Naive B cell (primary cell): Measurements from ENCODE around the gene IL18BP. TPM values are rescaled to one million over a fixed set of nuclear protein-coding genes. Genes with fewer than 3 reads are reported as not detected.

Experiments
- ATAC-seq, 2 donors: fragments of 150-1000 bp; cut with Tn5 transposase; 2 replicates each; pipeline ENCODE4 v1.10.0; 2021; ENCODE audit warnings: low read depth in 2 of 2, mild to moderate bottlenecking in 2 of 2, moderate library complexity in 2 of 2
- DNase-seq: peaks from one replicate; pipeline ENCODE4 v3.0.0; 2022
- H3K27ac Mint-ChIP-seq, 6 donors: one replicate each; pipeline ENCODE4 v1.8.0; 2020 to 2022; ENCODE audit warnings: mild to moderate bottlenecking in 6 of 6, mixed read lengths in 6 of 6, moderate library complexity in 5 of 6, inconsistent platforms in 2 of 6
- H3K27me3 Mint-ChIP-seq, 3 donors: one replicate each; pipeline ENCODE4 v1.8.0; 2021 to 2022; ENCODE audit warnings: mixed read lengths in 3 of 3, mild to moderate bottlenecking in 1 of 3
- H3K36me3 Mint-ChIP-seq, 2 donors: one replicate each; pipeline ENCODE4 v1.8.0; 2020 to 2022; ENCODE audit warnings: mixed read lengths in 2 of 2, inconsistent platforms in 1 of 2, mild to moderate bottlenecking in 1 of 2
- H3K4me1 Mint-ChIP-seq, 3 donors: one replicate each; pipeline ENCODE4 v1.8.0; 2020 to 2022; ENCODE audit warnings: mixed read lengths in 3 of 3, inconsistent platforms in 1 of 3, mild to moderate bottlenecking in 1 of 3, moderate library complexity in 1 of 3
- H3K4me3 Mint-ChIP-seq, 8 donors: one replicate each; pipeline ENCODE4 v1.8.0; 2020 to 2022; ENCODE audit warnings: mild to moderate bottlenecking in 8 of 8, mixed read lengths in 8 of 8, moderate library complexity in 8 of 8, inconsistent platforms in 2 of 8
- H3K9me3 Mint-ChIP-seq, 7 donors: one replicate each; pipeline ENCODE4 v1.8.0; 2020 to 2022; ENCODE audit warnings: mixed read lengths in 7 of 7, mild to moderate bottlenecking in 5 of 7, inconsistent platforms in 2 of 7, moderate library complexity in 1 of 7
- polyA plus RNA-seq, 6 donors: library from polyadenylated mRNA; unstranded; fragments of 300-500 nt; fragmentation: Illumina TruSeq; gene quantifications; one replicate each; pipeline ENCODE4 v1.2.3, GENCODE V29; 2021; ENCODE audit warnings: low read depth in 6 of 6

The IL18BP gene
- 10 to 100 TPM in 1 of 6 donors, 1 to 10 TPM in 5; 2.1 to 10.4 (median 5.7) TPM for polyA plus RNA-seq

DNA sequence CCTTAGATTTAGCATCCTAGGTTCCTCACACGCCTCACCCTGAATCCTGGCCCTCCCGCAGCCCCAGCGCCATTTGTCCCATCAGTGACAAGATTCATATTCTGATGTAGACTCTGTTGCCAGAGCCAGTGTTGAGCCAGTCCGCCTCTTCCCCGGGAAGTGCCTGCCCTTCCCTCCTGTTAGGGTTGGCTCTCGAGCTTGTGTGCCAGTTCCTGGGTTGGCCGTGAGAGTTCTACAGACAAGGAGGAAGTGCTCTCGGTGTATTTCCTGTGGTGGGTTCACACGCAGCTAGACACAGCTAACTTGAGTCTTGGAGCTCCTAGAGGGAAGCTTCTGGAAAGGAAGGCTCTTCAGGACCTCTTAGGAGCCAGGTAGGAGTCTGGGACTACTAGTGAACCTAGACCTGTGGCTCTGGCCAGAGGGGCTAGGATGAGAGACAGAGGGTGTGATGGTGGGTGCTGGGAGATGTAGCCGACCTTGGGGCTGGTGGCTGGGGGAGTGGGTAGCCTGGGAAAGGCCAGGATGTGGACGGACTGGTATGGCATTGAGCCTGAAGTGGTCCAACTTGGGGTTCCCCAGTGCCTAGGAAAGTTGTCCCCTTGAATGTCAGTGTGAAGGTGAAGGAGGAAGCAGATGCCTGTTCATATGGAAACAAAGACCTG lies at the start of gene IL18BP:
Gene IL18BP (plus strand): TSS at position 261 of the 662 bp plus-strand sequence. CDS start 1,076 bp downstream, outside the sequence.
- peaks cover 0 to 13% of the 10 kb centered on the region in 2 donors for H3K36me3 Mint-ChIP-seq
- peaks cover 0 to 3% (median 0%) of the 10 kb centered on the region in 7 donors for H3K9me3 Mint-ChIP-seq
- H3K27ac Mint-ChIP-seq: peak within 1 kb of the TSS; percentile 68 to 98 (median 94)
- no peaks in the 10 kb centered on the region for H3K27me3 Mint-ChIP-seq
- peak within 1 kb of the TSS; percentile 81 to 93 (median 86) for H3K4me3 Mint-ChIP-seq
- peaks cover 40 to 55% (median 54%) of the 10 kb centered on the region in 3 donors for H3K4me1 Mint-ChIP-seq
- DNase-seq (peak; percentile 29), ATAC-seq (peak; percentile 81 to 86)

DNA sequence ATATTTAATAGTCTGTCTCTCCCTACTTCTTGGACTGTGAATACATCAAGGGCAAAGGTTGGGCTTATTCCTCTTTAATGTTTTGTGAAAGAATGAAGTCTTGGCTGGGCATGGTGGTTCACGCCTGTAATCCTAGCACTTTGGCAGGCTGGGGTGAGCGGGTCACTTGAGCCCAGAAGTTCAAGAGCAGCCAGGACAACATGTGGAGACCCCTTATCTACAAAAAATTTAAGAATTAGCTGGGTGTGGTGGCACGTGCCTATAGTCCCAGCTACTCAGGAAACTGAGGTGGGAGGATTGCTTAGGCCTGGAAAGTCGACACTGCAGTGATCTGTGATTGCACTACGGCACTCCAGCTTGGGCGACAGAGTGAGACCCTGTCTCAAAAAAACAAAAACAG lies 49.7 kb upstream of the IL18BP start:
- Mint-ChIP-seq H3K36me3 (peaks cover 0 to 5% of the 10 kb centered on the region in 2 donors), H3K27ac (peak overlapping the region in 1 of 6 donors; percentile 32), H3K9me3 (no peaks in the 10 kb centered on the region), H3K27me3 (no peaks in the 10 kb centered on the region), H3K4me1 (peaks cover 19 to 30% (median 19%) of the 10 kb centered on the region in 3 donors), H3K4me3 (no peak overlapping the region)
- no peak for DNase-seq
- ATAC-seq: no peak

DNA sequence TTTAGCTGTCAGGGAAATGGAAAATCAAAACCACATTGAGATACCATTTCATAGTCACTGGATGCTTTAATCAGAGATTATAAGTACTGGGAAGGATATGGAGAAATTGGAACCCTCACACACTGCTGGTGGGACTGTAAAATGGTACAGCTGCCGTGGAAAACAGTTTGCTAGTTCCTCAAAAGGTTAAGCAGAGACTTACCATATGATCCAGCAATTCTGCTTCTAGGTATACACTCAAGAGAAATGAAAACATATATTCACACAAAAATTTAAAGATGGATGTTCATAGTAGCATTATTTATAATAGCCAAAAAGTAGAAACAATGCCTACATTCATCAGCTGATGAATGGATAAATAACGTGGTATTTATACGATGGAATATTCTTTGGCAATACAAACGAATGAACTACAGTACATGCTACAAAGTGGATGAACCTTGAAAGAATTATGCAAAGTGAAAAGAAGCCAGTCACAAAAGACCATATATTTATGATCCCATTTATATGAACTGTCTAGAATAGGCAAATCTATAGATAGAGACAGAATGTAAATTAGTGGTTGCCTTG lies 46.9 kb upstream of the IL18BP start:
- peaks cover 14 to 26% (median 18%) of the 10 kb centered on the region in 3 donors for H3K4me1 Mint-ChIP-seq
- no peak overlapping the region for H3K4me3 Mint-ChIP-seq
- no peak overlapping the region for H3K27ac Mint-ChIP-seq
- no peaks in the 10 kb centered on the region for H3K27me3 Mint-ChIP-seq
- DNase-seq (no peak), ATAC-seq (no peak)
- no peaks in the 10 kb centered on the region for H3K9me3 Mint-ChIP-seq
- peaks cover 0 to 5% of the 10 kb centered on the region in 2 donors for H3K36me3 Mint-ChIP-seq

DNA sequence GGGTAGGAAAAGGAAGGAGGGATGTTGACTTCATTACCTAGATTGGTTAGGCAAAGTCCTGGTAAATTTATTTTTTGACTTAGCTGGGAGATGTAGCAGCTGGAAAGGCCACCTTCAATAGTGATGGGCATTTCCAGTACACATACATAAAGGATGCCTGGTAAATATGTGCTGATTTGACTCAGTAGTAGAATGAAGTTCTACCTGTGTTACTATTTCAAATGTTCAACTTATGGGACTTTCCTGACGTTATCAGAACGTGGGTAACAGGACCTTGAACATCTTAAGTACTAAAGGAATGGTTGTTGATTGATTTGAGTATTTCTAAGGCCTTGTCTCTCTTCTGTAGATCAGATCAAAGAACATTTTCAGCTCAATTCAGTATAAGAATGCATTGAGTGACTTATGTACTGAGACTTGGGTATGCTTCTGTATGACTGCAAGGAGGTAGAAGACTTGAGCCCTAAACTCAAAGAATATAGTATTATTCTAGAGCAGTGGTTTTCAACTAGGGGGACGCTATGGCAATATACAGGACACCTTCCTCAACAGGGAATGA lies 42.7 kb upstream of the IL18BP start:
- H3K4me1 Mint-ChIP-seq: peaks cover 6 to 21% (median 10%) of the 10 kb centered on the region in 3 donors
- H3K27me3 Mint-ChIP-seq: no peaks in the 10 kb centered on the region
- H3K27ac Mint-ChIP-seq: peak overlapping the region in 2 of 6 donors; percentile 14 to 18
- DNase-seq (no peak), ATAC-seq (no peak)
- peaks cover 0 to 4% (median 2%) of the 10 kb centered on the region in 7 donors for H3K9me3 Mint-ChIP-seq
- H3K4me3 Mint-ChIP-seq: no peak overlapping the region
- H3K36me3 Mint-ChIP-seq: peaks cover 5 to 6% of the 10 kb centered on the region in 2 donors

DNA sequence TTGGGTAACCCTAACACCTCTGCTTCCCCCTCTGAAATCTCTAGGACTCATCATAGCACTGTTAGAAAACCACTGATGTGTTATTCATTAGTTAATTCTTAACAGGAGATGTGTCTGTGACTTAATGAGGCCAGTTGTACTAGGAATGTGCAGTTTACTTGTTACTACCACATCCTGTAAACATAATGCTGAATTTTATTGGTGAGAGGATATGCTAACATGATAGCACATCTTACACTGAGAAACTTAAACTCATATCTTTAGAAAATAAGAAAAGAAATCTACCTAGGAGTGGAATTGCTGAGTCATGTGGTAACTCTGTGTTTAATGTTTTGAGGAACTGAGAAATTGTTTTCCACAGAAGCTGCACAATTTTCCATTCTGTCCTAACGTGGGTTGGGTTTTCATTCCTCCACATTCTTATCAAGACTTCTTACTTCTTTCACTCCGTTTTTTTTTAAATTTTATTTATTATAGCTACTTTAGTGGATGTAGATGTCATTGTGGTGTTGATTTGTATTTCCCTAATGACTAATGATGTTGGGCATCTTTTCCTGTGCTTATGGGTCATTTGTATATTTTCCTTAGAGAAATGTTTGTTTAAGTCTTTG lies 36.2 kb upstream of the IL18BP start:
- no peak for DNase-seq
- ATAC-seq: no peak
- Mint-ChIP-seq H3K9me3 (peaks cover 0 to 5% (median 2%) of the 10 kb centered on the region in 7 donors), H3K4me3 (peak overlapping the region in 1 of 8 donors; percentile 20), H3K36me3 (peaks cover 9 to 10% of the 10 kb centered on the region in 2 donors), H3K27me3 (no peaks in the 10 kb centered on the region), H3K4me1 (peaks cover 7 to 12% (median 11%) of the 10 kb centered on the region in 3 donors), H3K27ac (peak overlapping the region in 2 of 6 donors; percentile 58 to 80)

DNA sequence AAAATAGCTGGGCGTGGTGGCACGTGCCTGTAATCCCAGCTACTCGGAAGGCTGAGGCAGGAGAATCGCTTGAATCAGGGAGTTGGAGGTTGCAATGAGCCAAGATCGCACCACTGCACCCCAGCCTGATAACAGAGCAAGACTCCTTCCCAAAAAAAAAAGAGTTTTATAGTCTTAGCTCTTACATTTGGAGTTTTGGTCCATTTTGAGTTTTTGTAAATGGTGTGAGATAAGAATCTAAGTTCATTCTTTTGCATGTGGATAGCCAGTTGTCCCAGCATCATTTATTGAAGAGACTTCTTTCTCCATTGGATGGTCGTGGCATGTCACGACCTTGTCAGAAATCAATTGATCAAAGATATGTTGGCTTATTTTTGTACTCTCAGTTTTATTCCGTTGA lies 35.2 kb upstream of the IL18BP start:
- no peak for ATAC-seq

DNA sequence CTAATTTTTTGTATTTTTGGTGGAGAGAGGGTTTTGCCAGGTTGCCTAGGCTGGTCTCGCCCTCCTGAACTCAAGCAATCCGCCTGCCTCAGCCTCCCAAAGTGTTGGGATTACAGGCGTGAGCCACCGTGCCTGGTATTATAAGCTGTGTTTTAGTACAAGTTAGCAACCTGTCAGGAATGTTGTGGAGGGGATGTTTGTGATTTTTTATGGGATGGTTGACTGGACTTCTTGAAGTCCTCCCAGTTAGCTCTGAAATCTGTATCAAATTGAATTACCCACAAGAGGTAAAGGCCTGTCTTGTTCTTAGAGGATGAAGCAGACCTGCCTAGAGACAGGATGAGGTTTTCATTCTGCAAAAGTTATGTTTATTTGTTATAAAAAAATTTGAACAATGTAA lies 34.1 kb upstream of the IL18BP start:
- ATAC-seq (no peak), DNase-seq (no peak)
- H3K9me3 Mint-ChIP-seq: peaks cover 0 to 5% (median 2%) of the 10 kb centered on the region in 7 donors
- no peaks in the 10 kb centered on the region for H3K27me3 Mint-ChIP-seq
- peaks cover 7 to 12% (median 11%) of the 10 kb centered on the region in 3 donors for H3K4me1 Mint-ChIP-seq
- no peak overlapping the region for H3K27ac Mint-ChIP-seq
- H3K36me3 Mint-ChIP-seq: peaks cover 9 to 10% of the 10 kb centered on the region in 2 donors
- H3K4me3 Mint-ChIP-seq: no peak overlapping the region

More for the DNA sequence above, 35.2 kb upstream of the IL18BP start:
- Mint-ChIP-seq H3K36me3 (peaks cover 9 to 10% of the 10 kb centered on the region in 2 donors), H3K9me3 (peaks cover 0 to 5% (median 2%) of the 10 kb centered on the region in 7 donors), H3K27me3 (no peaks in the 10 kb centered on the region), H3K4me3 (no peak overlapping the region), H3K27ac (no peak overlapping the region), H3K4me1 (peaks cover 7 to 12% (median 11%) of the 10 kb centered on the region in 3 donors)
- no peak for DNase-seq

DNA sequence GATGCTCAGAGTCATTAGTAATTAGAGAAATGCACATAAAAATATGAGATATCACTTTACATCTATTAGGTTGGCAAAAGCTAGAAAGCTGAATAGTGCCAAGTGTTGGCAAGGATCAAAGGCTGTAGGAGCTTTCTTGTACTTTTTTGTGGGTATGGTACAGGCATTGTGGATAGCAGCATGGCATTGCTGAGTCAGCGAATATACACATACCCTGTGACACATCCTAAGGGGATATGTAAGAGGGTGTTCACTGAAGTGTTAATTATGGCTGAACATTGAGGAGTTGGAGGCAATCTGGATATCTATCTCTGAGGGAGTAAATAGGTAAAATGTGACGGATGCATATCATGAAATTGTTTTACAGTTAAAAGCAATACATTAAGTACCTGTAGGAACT lies 27.0 kb upstream of the IL18BP start:
- ATAC-seq: no peak
- Mint-ChIP-seq H3K4me3 (no peak overlapping the region), H3K27ac (no peak overlapping the region)

DNA sequence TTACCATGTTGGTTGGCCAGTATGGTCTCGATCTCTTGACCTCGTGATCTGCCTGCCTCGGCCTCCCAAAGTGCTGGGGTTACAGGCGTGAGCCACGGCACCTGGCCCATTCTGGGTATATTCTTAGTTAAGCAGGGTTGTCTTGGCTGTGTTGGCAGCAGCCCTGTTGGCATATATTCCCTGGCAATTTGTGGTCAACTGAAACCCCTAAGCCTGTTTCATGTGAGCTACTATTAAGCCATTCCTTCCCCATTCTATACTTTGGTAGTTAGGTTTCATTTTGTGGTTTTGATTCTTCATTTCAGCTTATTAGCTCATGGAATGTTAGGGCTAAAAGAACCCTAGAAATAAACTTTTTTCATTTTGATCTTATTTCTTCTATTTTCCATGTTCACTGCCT lies 22.2 kb upstream of the IL18BP start:
- H3K4me3 Mint-ChIP-seq: no peak overlapping the region
- ATAC-seq: no peak
- no peak for DNase-seq
- H3K27me3 Mint-ChIP-seq: no peaks in the 10 kb centered on the region
- H3K4me1 Mint-ChIP-seq: peaks cover 16 to 30% (median 28%) of the 10 kb centered on the region in 3 donors
- H3K36me3 Mint-ChIP-seq: no peaks in the 10 kb centered on the region
- H3K9me3 Mint-ChIP-seq: no peaks in the 10 kb centered on the region
- H3K27ac Mint-ChIP-seq: peak overlapping the region in 4 of 6 donors; percentile 44 to 85 (median 52)

More for the DNA sequence above, 27.0 kb upstream of the IL18BP start:
- H3K36me3 Mint-ChIP-seq: no peaks in the 10 kb centered on the region
- no peaks in the 10 kb centered on the region for H3K9me3 Mint-ChIP-seq
- DNase-seq: no peak
- no peaks in the 10 kb centered on the region for H3K27me3 Mint-ChIP-seq
- peaks cover 2 to 11% (median 4%) of the 10 kb centered on the region in 3 donors for H3K4me1 Mint-ChIP-seq

DNA sequence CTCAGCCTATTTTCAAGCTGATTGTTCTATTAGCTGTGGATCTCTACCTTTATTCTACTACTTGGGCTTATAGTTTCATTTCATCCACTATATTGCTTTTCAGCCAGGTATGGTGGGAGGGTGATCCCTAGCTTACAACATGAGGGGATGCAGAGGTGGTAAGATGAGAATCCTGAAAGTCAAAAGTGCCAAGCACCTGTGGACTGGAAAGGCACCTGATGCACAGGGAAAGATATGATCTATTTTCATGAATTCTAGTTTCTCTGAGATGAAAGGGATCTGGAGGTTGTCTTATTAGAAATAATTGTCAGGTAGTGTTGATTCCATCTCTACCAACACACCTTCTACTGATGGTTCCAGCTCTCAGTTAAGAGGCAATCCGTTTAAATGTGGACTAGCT lies 21.6 kb upstream of the IL18BP start:
- Mint-ChIP-seq H3K27ac (peak overlapping the region in 4 of 6 donors; percentile 69 to 96 (median 80)), H3K27me3 (no peaks in the 10 kb centered on the region), H3K36me3 (no peaks in the 10 kb centered on the region), H3K9me3 (no peaks in the 10 kb centered on the region), H3K4me3 (no peak overlapping the region), H3K4me1 (peaks cover 14 to 30% (median 28%) of the 10 kb centered on the region in 3 donors)
- ATAC-seq: no peak
- DNase-seq: no peak

DNA sequence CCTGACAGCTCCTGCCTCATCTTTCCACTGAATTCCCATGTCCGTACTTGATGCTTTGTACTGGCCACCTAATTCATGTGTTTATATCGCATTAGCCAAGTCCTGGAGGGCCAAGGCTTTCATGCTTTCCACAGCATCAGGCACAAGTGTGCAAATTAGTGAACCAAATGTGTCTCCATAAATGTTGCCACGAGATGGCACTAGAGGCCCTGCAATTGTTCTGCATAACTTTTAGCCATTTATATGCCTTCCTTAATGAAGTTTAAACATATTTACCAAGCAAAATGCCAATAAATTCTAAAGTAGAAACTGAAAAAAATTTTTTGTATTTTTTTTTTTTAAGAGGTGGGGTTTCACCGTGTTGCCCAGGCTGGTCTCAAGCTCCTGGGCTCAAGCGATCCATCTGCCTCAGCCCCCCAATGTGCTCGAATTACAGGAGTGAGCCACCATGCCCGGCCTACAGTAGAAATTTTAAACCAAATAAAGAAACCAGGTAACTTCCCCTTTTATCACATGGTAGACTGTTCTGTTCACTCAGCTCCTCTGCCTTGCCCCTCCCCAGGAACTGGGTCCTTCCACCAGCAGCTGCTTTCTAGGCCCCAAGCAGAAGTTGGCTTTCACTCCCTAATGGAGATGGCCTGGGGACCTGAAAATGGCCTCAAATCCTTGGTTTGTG lies 20.8 kb upstream of the IL18BP start:
- peak; percentile 80 for DNase-seq
- Mint-ChIP-seq H3K4me3 (peak overlapping the region in 6 of 8 donors; percentile 41 to 81 (median 56)), H3K36me3 (no peaks in the 10 kb centered on the region), H3K4me1 (peaks cover 13 to 30% (median 28%) of the 10 kb centered on the region in 3 donors), H3K27ac (peak overlapping the region; percentile 75 to 96 (median 90)), H3K27me3 (no peaks in the 10 kb centered on the region), H3K9me3 (no peaks in the 10 kb centered on the region)
- peak; percentile 99 for ATAC-seq

DNA sequence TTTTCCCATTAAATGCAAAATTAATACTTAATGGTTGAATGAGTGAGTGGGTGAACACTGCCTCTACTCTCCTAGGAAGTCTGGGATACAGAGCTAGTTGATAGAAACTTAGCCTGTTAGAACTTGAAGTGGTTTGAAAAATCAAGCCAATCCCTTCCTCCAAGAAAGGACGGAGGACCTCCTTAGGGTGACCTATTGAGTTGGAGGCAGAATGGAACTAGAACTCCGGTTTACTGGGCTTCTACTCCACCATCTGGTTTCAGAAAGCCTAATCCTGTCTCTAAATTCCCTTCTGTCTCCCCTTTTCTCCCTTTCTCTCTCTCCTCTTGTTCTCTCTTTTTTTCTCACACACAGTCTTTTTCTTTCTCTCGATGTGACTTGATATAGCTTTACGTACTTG lies 19.6 kb upstream of the IL18BP start:
- ATAC-seq (no peak), DNase-seq (no peak)
- Mint-ChIP-seq H3K9me3 (no peaks in the 10 kb centered on the region), H3K4me3 (no peak overlapping the region), H3K27me3 (no peaks in the 10 kb centered on the region), H3K27ac (peak overlapping the region in 5 of 6 donors; percentile 36 to 80 (median 46)), H3K36me3 (no peaks in the 10 kb centered on the region), H3K4me1 (peaks cover 13 to 30% (median 28%) of the 10 kb centered on the region in 3 donors)

DNA sequence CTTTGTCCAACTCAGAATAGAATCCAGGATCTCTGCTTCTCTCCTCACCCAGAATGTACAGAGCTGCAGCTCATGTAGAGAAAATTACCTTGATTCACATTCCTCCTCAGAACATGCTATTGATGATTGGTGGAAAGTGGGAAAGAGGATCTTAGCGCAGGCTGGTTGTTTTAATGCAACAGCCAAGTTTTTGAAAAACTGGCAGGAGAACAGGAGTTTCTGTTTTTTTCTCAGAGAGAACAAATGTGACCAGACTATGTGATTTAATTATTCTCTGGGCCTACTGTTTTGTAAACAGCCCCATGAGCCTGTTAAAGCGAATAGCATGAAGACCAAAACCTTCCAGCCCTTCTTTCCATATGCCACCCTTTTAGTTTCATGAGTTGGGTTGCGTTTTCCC lies 19.1 kb upstream of the IL18BP start:
- ATAC-seq (no peak), DNase-seq (no peak)
- Mint-ChIP-seq H3K9me3 (no peaks in the 10 kb centered on the region), H3K27ac (peak overlapping the region in 5 of 6 donors; percentile 36 to 80 (median 46)), H3K36me3 (no peaks in the 10 kb centered on the region), H3K27me3 (no peaks in the 10 kb centered on the region), H3K4me3 (no peak overlapping the region), H3K4me1 (peaks cover 13 to 30% (median 28%) of the 10 kb centered on the region in 3 donors)
